ENCODE data around the gene WDR31. TPM values are rescaled to one million over a fixed set of nuclear protein-coding genes. Genes with fewer than 3 reads are reported as not detected.

WDR31 gene
- total and polyA plus RNA-seq, 2 of the 4 experiments (the other 2 are of a cell fraction), result 0.29 to 0.36 TPM

GRCh38 chr9:113350937-113351336 is 10.9 kb upstream of the WDR31 start:
- H2AFZ ChIP-seq (replicated peaks; ENCODE audit: low read length, poor library complexity), result no peak overlapping the region
- TF ChIP-seq MXI1 (IDR thresholded peaks at IDR 0.05; ENCODE audit: borderline replicate concordance, low read depth, low read length) (no peak), MAFK (IDR thresholded peaks at IDR 0.05; ENCODE audit: low read depth, low read length) (no peak), RFX5 (IDR thresholded peaks at IDR 0.05; ENCODE audit: low read depth, low read length) (no peak), ELK1 (IDR thresholded peaks at IDR 0.05; ENCODE audit: borderline replicate concordance, low read depth, low read length) (no peak), NFE2L2 (IDR thresholded peaks at IDR 0.05; ENCODE audit: low read depth, low read length) (no peak), CTCF (conservative IDR thresholded peaks at IDR 0.05; ENCODE audit: low read depth, low read length) (no peak), BHLHE40 (IDR thresholded peaks at IDR 0.05; ENCODE audit: low read depth, low read length) (no peak), SMC3 (IDR thresholded peaks at IDR 0.05; ENCODE audit: low read depth, low read length) (no peak), CHD1 (IDR thresholded peaks at IDR 0.05; ENCODE audit: low read depth, low read length) (no peak), RAD21 (IDR thresholded peaks at IDR 0.05; ENCODE audit: low read length) (no peak), POLR2A (IDR thresholded peaks at IDR 0.05; ENCODE audit: low read depth, low read length) (no peak), CEBPB (IDR thresholded peaks at IDR 0.05; ENCODE audit: low read depth, low read length) (no peak), USF2 (IDR thresholded peaks at IDR 0.05; ENCODE audit: low read depth, low read length) (no peak), RCOR1 (IDR thresholded peaks at IDR 0.05; ENCODE audit: insufficient replicate concordance, low read length) (no peak), FOS (IDR thresholded peaks at IDR 0.05; ENCODE audit: low read depth, low read length) (no peak)
- H3K18ac ChIP-seq (ENCODE audit: low read depth, low read length), result no peak overlapping the region
- in situ Hi-C loops (cut with MboI; ENCODE audit: low sequenced_read_pairs) (no loop called here), intact Hi-C loops (cut with micrococcal nuclease) (no loop called here), dilution Hi-C loops (cut with HindIII; ENCODE audit: low sequenced_read_pairs, unreplicated experiment) (no loop called here)
- H2AK5ac ChIP-seq (ENCODE audit: low read depth, low read length), result no peak overlapping the region
- H2BK15ac ChIP-seq (ENCODE audit: low read depth, low read length), result no peak overlapping the region
- DNase-seq (no peak), ATAC-seq (ENCODE audit: low read depth) (no peak)
- no peak overlapping the region for H3K23ac ChIP-seq (ENCODE audit: low read depth, low read length)
- H3K9me3 ChIP-seq (ENCODE audit: control insufficient read depth, insufficient read depth, low read length), result no peaks in the 10 kb centered on the region
- no peaks in the 10 kb centered on the region for H3K9me1 ChIP-seq (ENCODE audit: insufficient read depth, low read length)
- no peak overlapping the region for H4K91ac ChIP-seq (ENCODE audit: insufficient read depth, low read depth, low read length)
- H4K8ac ChIP-seq (ENCODE audit: low read depth in 2 of 2, low read length in 2 of 2), result no peak overlapping the region
- H3K4me3 ChIP-seq (ENCODE audit: insufficient read depth, low read depth, low read length), result no peak overlapping the region
- H3K4me1 ChIP-seq (ENCODE audit: control insufficient read depth, insufficient read depth, low read length), result no peaks in the 10 kb centered on the region
- H2AK9ac ChIP-seq (replicated peaks; ENCODE audit: low read depth, low read length, poor library complexity), result no peak overlapping the region
- no peaks in the 10 kb centered on the region for H3K36me3 ChIP-seq (ENCODE audit: control insufficient read depth, insufficient read depth, low read length)
- no peak overlapping the region for H2BK20ac ChIP-seq (ENCODE audit: low read depth, low read length)
- no TSS peak for BruUV-seq (replicated peaks)
- H3K27me3 ChIP-seq (ENCODE audit: control insufficient read depth, insufficient read depth, low read length), result peaks cover 76% of the 10 kb centered on the region
- WGBS, 2 experiments (ENCODE audit: extremely low coverage in 2 of 2, insufficient read length in 1 of 2), result 17% methylated on average over 2 of the region's 6 CpGs; no CpG with 5 or more reads in 1 of the 2 experiments
- H3K27ac ChIP-seq (ENCODE audit: insufficient read depth, low read length), result no peak overlapping the region
- H2BK120ac ChIP-seq (ENCODE audit: low read depth, low read length), result no peak overlapping the region
- no peak overlapping the region for H3K4me2 ChIP-seq (ENCODE audit: low read depth, low read length)
- H3K14ac ChIP-seq (replicated peaks; ENCODE audit: low read depth, low read length), result no peak overlapping the region
- H3K9ac ChIP-seq (ENCODE audit: low read depth, low read length), result no peak overlapping the region
- H2BK5ac ChIP-seq (ENCODE audit: low read depth, low read length, poor library complexity, severe bottlenecking), result no peak overlapping the region
- H3K79me1 ChIP-seq (ENCODE audit: low read depth in 1 of 2, low read length in 2 of 2), result no peaks in the 10 kb centered on the region
- no peak overlapping the region for H4K5ac ChIP-seq (ENCODE audit: low read depth, low read length)
- H3K4ac ChIP-seq (ENCODE audit: low read depth, low read length), result no peak overlapping the region
- CTCF ChIA-PET, result no interaction called here
- H4K20me1 ChIP-seq (ENCODE audit: insufficient read depth, low read length), result no peaks in the 10 kb centered on the region
- no peak overlapping the region for H3K56ac ChIP-seq (ENCODE audit: extremely low read depth, insufficient read depth, low read length)
- POLR2A ChIA-PET (ENCODE audit: unreplicated experiment), result no interaction called here

All from IMR-90 (cell line).